ENCODE measurements around the gene ATG2A.

Gene ATG2A

DNA sequence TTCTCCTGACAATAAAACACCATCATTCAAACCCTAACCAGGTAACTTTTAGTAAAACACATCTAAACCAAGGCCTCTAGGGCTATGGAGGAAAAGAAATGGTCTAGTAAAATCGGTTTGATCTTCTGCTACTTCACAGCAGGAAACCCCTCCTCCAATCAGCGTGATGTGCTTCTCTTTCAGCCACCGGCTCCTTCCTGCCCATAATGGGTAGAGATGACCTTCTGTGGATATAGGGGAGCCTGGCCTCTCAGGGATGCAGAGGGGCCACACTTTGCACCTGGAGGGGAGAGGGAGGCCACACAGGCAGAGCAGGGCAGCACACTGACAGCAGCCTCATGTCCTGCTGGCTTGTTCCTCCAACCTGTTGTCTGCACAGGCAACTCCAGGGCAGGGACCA, 45.5 kb downstream of the ATG2A start:
- Histone ChIP-seq H3K36me3 (ENCODE audit: control insufficient read depth, low read depth, low read length) (no peaks in the 10 kb centered on the region), H3K4me3 (ENCODE audit: low read length) (no peak overlapping the region), H3K9ac (ENCODE audit: low read length) (no peak overlapping the region), H3K9me3 (ENCODE audit: control insufficient read depth, low read depth, low read length) (no peaks in the 10 kb centered on the region), H3K27me3 (ENCODE audit: control insufficient read depth, insufficient read depth, low read length) (no peaks in the 10 kb centered on the region), H3K27ac (ENCODE audit: low read length) (no peak overlapping the region), H3K4me1 (ENCODE audit: control insufficient read depth, low read depth, low read length) (no peaks in the 10 kb centered on the region)

DNA sequence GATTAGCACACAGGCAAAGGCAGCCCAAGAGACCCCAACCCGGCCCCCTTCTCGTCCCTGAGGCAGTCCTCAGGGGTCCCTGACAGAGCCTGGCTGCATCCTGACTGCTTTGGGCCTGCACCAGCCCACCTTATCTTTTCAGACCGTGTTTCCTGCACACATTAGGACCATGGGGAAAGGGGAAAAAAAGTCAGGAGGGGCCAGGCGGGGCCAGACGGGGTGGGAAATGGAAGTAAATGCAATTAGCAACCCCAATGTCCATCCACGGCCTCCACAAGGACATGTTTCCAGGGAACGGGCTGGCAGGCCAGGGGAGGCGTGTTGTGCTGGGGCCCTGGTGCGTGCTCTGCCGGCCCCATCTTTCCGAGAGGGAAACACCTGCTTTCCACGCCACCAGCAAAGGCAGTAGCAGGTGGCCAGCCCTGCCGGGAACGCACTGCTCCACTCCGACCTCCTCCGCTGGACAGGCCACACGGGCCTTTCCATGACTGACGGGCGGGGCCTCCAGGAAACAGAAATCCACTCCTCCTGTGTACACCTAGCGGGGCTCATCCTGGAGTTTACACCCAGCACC, 46.0 kb downstream of the ATG2A start:
- Histone ChIP-seq H3K9ac (ENCODE audit: low read length) (no peak overlapping the region), H3K36me3 (ENCODE audit: control insufficient read depth, low read depth, low read length) (no peaks in the 10 kb centered on the region), H3K27me3 (ENCODE audit: control insufficient read depth, insufficient read depth, low read length) (no peaks in the 10 kb centered on the region), H3K9me3 (ENCODE audit: control insufficient read depth, low read depth, low read length) (no peaks in the 10 kb centered on the region), H3K4me3 (ENCODE audit: low read length) (no peak overlapping the region), H3K4me1 (ENCODE audit: control insufficient read depth, low read depth, low read length) (no peaks in the 10 kb centered on the region), H3K27ac (ENCODE audit: low read length) (no peak overlapping the region)

DNA sequence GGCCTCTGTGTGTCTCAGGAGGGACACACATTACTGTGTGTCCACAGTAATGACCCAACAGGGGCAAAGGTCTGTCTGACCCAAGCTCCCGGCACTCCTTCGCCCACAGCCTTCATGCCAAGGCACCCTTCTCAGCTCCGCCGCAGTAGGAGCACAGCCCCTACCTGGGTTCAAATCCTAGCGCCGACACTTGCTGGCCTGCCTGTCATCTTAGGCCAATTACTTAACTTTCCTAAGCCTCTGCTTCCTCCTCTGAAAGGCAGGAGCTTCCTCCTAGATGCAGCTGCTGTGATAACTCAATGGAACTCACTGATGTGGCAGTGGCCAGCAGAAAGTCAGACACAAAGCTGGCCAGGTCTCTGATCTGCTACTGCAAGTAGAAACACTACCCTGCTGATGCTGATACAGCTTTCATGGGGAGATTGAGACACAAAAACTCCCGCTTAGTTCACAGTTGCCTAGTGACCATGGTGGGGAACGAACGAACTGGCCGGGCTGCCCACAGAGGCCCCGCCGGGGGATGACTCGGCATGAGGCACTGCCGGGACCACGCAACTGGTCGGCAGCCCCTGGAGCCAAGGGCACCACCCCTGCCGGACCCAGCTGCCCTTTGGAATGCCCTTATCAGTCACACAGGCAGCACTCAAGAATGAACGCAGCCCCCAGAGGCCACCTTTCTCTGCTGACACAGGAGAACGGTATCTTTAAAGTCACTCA, 46.7 kb downstream of the ATG2A start:
- H3K9ac ChIP-seq (ENCODE audit: low read length): no peak overlapping the region
- no peaks in the 10 kb centered on the region for H3K4me1 ChIP-seq (ENCODE audit: control insufficient read depth, low read depth, low read length)
- no peak overlapping the region for H3K27ac ChIP-seq (ENCODE audit: low read length)
- no peaks in the 10 kb centered on the region for H3K36me3 ChIP-seq (ENCODE audit: control insufficient read depth, low read depth, low read length)
- H3K9me3 ChIP-seq (ENCODE audit: control insufficient read depth, low read depth, low read length): no peaks in the 10 kb centered on the region
- no peaks in the 10 kb centered on the region for H3K27me3 ChIP-seq (ENCODE audit: control insufficient read depth, insufficient read depth, low read length)
- H3K4me3 ChIP-seq (ENCODE audit: low read length): no peak overlapping the region

DNA sequence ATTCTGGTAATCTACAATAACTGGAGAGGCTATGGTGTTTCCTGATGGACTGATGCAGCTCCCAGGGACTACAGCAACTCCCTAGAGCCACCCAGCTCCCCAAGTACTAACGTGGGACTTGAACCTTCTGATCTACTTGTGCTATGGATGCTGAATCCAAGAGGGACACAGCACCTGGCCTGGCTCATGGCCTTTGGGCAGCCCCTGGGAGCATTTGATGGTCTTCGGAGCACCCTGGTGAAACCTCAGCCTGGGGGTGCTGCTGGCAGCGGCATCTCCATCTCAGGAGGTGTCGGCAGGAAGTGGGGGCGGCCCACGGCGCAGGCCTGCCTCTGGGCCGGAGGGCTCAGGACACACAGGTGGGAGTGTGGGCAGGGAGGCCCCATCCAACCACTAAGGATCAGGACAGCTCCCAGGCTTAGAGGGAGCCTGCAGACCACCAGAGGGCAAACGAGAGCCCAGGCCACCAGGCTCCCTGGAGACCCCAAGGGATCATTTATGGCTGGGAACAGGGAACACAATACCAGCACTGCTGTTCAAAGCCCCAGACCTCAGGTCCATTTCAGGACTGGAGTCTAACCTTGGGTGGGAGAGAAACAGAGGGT, 47.3 kb downstream of the ATG2A start:
- H3K36me3 ChIP-seq (ENCODE audit: control insufficient read depth, low read depth, low read length): no peaks in the 10 kb centered on the region
- no peak overlapping the region for H3K9ac ChIP-seq (ENCODE audit: low read length)
- no peaks in the 10 kb centered on the region for H3K27me3 ChIP-seq (ENCODE audit: control insufficient read depth, insufficient read depth, low read length)
- no peaks in the 10 kb centered on the region for H3K4me1 ChIP-seq (ENCODE audit: control insufficient read depth, low read depth, low read length)
- no peak overlapping the region for H3K4me3 ChIP-seq (ENCODE audit: low read length)
- H3K9me3 ChIP-seq (ENCODE audit: control insufficient read depth, low read depth, low read length): no peaks in the 10 kb centered on the region
- no peak overlapping the region for H3K27ac ChIP-seq (ENCODE audit: low read length)

DNA sequence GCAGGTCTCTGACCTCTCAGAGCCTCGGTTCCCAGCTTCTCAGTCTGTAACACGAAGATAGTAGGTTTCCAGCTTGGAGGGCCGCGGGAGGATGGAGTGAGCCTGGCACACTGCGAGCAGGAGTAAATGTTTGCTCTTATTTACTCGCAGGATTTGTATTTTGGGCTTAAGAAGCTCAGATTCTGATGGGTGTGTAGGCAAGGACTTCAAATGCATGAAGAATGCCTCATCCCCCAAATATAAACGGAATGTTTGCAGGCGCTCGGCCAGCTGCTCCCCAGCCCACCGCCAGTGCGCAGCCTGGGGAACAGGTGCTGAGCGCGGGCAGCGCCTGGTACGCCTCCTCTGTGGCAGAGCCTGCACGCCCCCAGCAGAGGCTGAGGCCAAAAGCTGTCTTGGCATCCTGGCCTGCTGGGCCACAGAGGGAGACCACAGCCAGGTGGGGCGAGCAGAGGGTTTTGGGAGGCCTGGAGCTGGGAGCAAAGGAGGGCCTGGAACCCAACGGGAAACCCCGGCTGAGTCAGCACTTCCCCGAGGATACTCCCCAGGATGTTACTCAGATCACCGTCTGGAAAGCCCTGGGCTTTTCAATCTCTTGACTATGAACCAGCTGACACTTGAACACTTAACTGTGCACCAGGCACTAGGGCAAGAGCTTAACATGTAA, 48.0 kb downstream of the ATG2A start:
- no peak overlapping the region for H3K27ac ChIP-seq (ENCODE audit: low read length)
- H3K36me3 ChIP-seq (ENCODE audit: control insufficient read depth, low read depth, low read length): no peaks in the 10 kb centered on the region
- no peak overlapping the region for H3K4me3 ChIP-seq (ENCODE audit: low read length)
- H3K4me1 ChIP-seq (ENCODE audit: control insufficient read depth, low read depth, low read length): peaks cover 2% of the 10 kb centered on the region
- H3K27me3 ChIP-seq (ENCODE audit: control insufficient read depth, insufficient read depth, low read length): no peaks in the 10 kb centered on the region
- H3K9me3 ChIP-seq (ENCODE audit: control insufficient read depth, low read depth, low read length): no peaks in the 10 kb centered on the region
- no peak overlapping the region for H3K9ac ChIP-seq (ENCODE audit: low read length)

DNA sequence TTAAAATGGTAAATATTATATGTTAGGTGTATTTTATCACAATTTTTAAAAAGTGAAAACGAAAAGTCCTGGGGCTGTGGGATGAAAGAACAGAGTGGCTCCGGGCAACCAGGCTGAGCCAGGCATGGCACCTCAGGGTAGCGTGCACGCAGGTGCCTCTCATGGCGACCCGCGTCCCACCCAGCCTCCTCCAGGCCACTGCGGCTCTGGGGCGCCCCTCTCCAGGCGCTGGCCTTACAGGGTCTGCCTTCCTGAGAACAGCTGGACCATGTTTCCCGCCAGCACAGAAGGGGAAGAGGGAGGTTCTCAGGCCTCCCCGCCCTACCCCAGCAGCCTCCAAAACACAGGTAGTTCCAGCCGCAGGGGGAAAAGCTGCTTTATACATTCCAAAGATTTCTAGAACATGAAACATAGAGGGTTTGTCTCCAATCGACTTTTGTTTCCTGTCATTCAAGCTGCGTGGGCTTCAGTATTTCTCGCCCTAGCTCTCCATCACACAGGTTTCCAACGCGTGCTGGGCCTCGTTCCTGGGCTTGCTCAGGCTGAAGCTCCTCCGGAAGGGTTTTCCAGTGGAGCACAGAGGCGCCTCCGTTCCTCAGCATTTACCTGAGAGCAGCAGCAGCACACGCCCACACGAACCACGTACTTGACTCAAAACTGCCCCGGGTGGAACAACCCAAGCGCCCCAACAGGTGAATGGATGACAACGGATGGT, 49.1 kb downstream of the ATG2A start:
- H3K4me3 ChIP-seq (ENCODE audit: low read length): no peak overlapping the region
- H3K9ac ChIP-seq (ENCODE audit: low read length): no peak overlapping the region
- H3K27ac ChIP-seq (ENCODE audit: low read length): no peak overlapping the region
- H3K36me3 ChIP-seq (ENCODE audit: control insufficient read depth, low read depth, low read length): no peaks in the 10 kb centered on the region
- H3K27me3 ChIP-seq (ENCODE audit: control insufficient read depth, insufficient read depth, low read length): no peaks in the 10 kb centered on the region
- no peaks in the 10 kb centered on the region for H3K9me3 ChIP-seq (ENCODE audit: control insufficient read depth, low read depth, low read length)
- peaks cover 14% of the 10 kb centered on the region for H3K4me1 ChIP-seq (ENCODE audit: control insufficient read depth, low read depth, low read length)

DNA sequence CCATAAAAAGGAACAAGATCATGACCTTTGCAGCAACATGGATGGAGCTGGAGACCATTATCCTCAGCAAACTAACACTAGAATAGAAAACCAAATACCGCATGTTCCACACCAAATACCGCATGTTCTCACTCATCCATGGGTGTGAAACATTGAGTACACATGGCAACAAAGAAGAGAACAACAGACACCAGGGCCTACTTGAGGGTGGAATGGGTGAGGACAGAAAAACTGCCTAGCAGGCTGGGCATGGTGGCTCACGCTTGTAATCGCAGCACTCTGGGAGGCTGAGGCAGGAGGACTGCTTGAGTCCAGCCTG, 50.9 kb downstream of the ATG2A start:
- Histone ChIP-seq H3K4me1 (ENCODE audit: control insufficient read depth, low read depth, low read length) (peaks cover 19% of the 10 kb centered on the region), H3K27ac (ENCODE audit: low read length) (no peak overlapping the region), H3K9ac (ENCODE audit: low read length) (no peak overlapping the region), H3K9me3 (ENCODE audit: control insufficient read depth, low read depth, low read length) (no peaks in the 10 kb centered on the region), H3K4me3 (ENCODE audit: low read length) (no peak overlapping the region), H3K27me3 (ENCODE audit: control insufficient read depth, insufficient read depth, low read length) (no peaks in the 10 kb centered on the region), H3K36me3 (ENCODE audit: control insufficient read depth, low read depth, low read length) (no peaks in the 10 kb centered on the region)

DNA sequence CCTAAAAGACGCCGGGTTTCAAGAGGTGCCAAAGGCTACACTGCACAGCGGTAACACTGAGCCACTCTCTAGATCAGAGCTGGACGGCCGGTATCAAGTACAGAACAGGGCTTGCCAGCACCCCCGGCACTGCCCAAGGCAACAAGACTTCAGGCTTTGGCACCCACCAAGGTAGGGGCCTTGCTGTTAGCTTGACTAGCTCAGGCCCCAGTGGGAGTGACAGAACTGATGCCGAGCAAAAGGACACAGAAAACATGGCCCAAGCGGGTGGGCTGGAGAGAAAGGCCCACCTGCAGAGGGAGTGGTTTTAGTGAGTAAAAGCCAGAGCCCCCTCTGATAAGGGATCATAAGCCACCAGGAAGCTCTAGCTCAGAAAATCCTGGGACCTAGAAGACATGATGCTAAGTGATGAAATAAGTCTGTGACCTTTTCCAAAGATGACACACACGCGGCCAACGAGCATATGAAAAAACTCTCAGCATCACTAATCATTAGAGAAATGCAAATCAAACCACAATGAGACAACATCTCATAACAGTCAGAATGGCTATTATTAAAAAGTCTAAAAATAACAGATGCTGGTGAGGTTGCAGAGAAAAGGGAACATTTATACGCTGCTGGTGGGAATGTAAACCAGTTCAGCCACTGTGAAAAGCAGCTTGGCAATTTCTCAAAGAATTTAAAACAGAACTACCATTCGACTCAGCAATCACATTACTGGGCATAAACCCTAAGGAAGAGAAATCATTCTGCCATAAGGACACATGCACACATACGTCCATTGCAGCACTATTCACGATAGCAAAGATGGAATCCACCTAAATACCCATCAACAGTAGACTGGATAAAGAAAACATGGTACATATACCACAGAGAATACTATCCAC, 51.5 kb downstream of the ATG2A start:
- H3K4me3 ChIP-seq (ENCODE audit: low read length): no peak overlapping the region
- no peaks in the 10 kb centered on the region for H3K27me3 ChIP-seq (ENCODE audit: control insufficient read depth, insufficient read depth, low read length)
- H3K36me3 ChIP-seq (ENCODE audit: control insufficient read depth, low read depth, low read length): no peaks in the 10 kb centered on the region
- H3K9me3 ChIP-seq (ENCODE audit: control insufficient read depth, low read depth, low read length): no peaks in the 10 kb centered on the region
- H3K27ac ChIP-seq (ENCODE audit: low read length): no peak overlapping the region
- H3K4me1 ChIP-seq (ENCODE audit: control insufficient read depth, low read depth, low read length): peaks cover 19% of the 10 kb centered on the region
- no peak overlapping the region for H3K9ac ChIP-seq (ENCODE audit: low read length)

DNA sequence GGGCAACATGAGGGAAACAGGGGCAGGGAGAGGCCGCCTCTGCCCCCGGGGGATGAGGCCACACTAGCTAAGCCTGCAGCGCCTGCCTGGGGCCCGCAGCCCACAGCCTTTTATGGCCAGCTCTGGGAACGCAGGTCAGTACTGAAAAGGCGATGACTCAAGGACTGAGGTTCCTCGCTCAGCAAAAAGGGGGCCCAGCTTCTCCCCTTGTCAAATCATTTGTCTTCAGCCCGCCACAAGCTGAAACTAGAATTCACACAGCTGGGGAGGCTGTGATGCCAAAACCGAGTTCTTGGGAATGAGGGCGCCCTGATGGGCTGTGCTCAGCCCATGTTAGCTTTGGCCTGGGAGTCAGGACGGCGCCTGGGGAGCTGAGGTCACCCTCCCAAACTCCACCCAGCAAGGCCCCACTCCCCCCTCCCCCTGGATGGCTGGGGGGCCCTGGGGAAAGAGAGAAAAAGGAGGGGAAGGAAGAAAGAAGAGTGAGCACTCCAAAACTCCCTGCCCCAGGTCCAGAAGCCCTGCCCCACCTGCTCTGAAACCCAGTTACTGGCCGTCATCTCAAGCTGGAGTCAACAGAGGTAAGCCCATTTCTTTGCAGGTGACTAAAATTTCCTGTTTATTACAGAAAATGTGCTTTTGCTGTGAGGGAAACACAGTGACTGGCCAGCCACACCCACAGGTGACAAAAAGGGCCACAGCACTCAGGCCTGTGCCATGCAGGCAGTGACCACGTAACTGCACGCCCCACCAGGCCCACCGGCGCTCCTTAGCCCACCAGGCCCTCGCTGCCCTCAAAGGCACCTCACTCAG, 52.3 kb downstream of the ATG2A start:
- no peak overlapping the region for H3K4me3 ChIP-seq (ENCODE audit: low read length)
- H3K9me3 ChIP-seq (ENCODE audit: control insufficient read depth, low read depth, low read length): no peaks in the 10 kb centered on the region
- H3K4me1 ChIP-seq (ENCODE audit: control insufficient read depth, low read depth, low read length): peaks cover 19% of the 10 kb centered on the region
- H3K36me3 ChIP-seq (ENCODE audit: control insufficient read depth, low read depth, low read length): no peaks in the 10 kb centered on the region
- H3K27me3 ChIP-seq (ENCODE audit: control insufficient read depth, insufficient read depth, low read length): no peaks in the 10 kb centered on the region
- no peak overlapping the region for H3K9ac ChIP-seq (ENCODE audit: low read length)
- H3K27ac ChIP-seq (ENCODE audit: low read length): no peak overlapping the region

DNA sequence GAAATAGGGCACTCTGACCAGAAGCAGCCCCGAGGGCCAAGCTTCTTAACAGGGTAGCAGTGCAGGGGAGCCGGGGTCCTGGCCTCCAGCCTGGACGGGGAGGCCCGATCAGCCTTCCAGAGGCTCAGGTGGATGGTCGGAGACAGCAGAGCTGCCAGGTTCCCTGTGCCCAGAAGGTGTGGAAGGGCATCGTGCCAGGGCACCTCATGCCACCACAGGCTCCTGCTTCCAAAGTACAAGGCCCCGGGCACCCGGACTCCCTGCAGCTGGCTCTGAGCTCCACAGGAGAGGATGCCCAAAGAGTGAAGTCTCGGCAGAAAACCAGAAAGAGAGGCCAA, 52.9 kb downstream of the ATG2A start:
- H3K9ac ChIP-seq (ENCODE audit: low read length): no peak overlapping the region
- H3K4me1 ChIP-seq (ENCODE audit: control insufficient read depth, low read depth, low read length): peaks cover 19% of the 10 kb centered on the region
- no peaks in the 10 kb centered on the region for H3K36me3 ChIP-seq (ENCODE audit: control insufficient read depth, low read depth, low read length)
- H3K27ac ChIP-seq (ENCODE audit: low read length): no peak overlapping the region
- H3K9me3 ChIP-seq (ENCODE audit: control insufficient read depth, low read depth, low read length): no peaks in the 10 kb centered on the region
- no peaks in the 10 kb centered on the region for H3K27me3 ChIP-seq (ENCODE audit: control insufficient read depth, insufficient read depth, low read length)
- no peak overlapping the region for H3K4me3 ChIP-seq (ENCODE audit: low read length)
